A549 (cell line): Measurements from ENCODE around the gene WDSUB1. TPM values are rescaled to one million over a fixed set of nuclear protein-coding genes. Genes with fewer than 3 reads are reported as not detected.

Source experiments
- ATAC-seq, 2 experiments: fragments of 200-7000 bp in 1 of 2; fragments of >200 bp in 1 of 2; cut with Nextera tagmentation in 1 of 2; cut with Tn5 transposase in 1 of 2; 3 replicates each; pipeline versions ENCODE4 v1.8.0 to v1.9.1; 2018 to 2020; ENCODE audit warnings: mild to moderate bottlenecking in 1 of 2, moderate library complexity in 1 of 2
- CTCF ChIA-PET: fragments of 300-600 bp; sonication (Branson Sonifier 250); formaldehyde crosslinking; extraction: SDS; loops from one replicate; lab custom pipeline; 2021; ENCODE audit warnings: antibody characterized with exemption, inconsistent platforms; lab: Yijun Ruan, JAX
- POLR2A ChIA-PET: fragments of 350-600 bp; formaldehyde crosslinking; extraction: SDS; loops from one replicate; lab custom pipeline; 2021; ENCODE audit warnings: antibody characterized with exemption, inconsistent platforms; lab: Yijun Ruan, JAX
- DNase-seq, 2 experiments: peaks; one replicate each; pipeline versions ENCODE4 v3.0.0 to v3.0.0-alpha.2; 2011 to 2016; ENCODE audit warnings: low read depth in 1 of 2, low spot score in 1 of 2
- FAIRE-seq: peaks from 2 replicates; lab custom pipeline; 2011; peaks lifted over from hg19 to GRCh38; lab: Jason Lieb, UNC
- H3K27ac ChIP-seq, 2 experiments: fragments of >200 bp; sonication (Bioruptor Twin); formaldehyde crosslinking; 3 replicates each; pipeline ENCODE4 v1.5.1; 2016 to 2017
- H3K4me1 ChIP-seq: fragments of >200 bp; sonication (Bioruptor Twin); formaldehyde crosslinking; 3 replicates; pipeline ENCODE4 v1.6.1; 2016
- H3K4me2 ChIP-seq: fragments of >200 bp; sonication (Bioruptor Twin); formaldehyde crosslinking; 3 replicates; pipeline ENCODE4 v1.6.1; 2016
- H3K4me3 ChIP-seq: fragments of >200 bp; sonication (Bioruptor Twin); formaldehyde crosslinking; 3 replicates; pipeline ENCODE4 v1.5.1; 2016
- H3K9me3 ChIP-seq: fragments of >200 bp; sonication (Bioruptor Twin); formaldehyde crosslinking; 3 replicates; pipeline ENCODE4 v1.6.1; 2016
- CHD4 ChIP-seq: fragments of 200-600 bp; sonication (generic); IDR thresholded peaks from 2 replicates; pipeline ENCODE4 v1.6.1; 2016; ENCODE audit warnings: antibody characterized with exemption, mild to moderate bottlenecking, borderline replicate concordance
- CTCF ChIP-seq: fragments of >200 bp; sonication (Bioruptor Twin); formaldehyde crosslinking; IDR thresholded peaks from 3 replicates; pipeline ENCODE4 v1.5.1; 2016
- E2F6 ChIP-seq: IDR thresholded peaks from 2 replicates; pipeline ENCODE4 v1.6.1; 2012; ENCODE audit warnings: low read depth, borderline replicate concordance
- EHF ChIP-seq: fragments of 250-450 bp; sonication (Bioruptor Pico); IDR thresholded peaks from 2 replicates; pipeline ENCODE4 v1.5.0; 2020; ENCODE audit warnings: mild to moderate bottlenecking
- ELK1 ChIP-seq: fragments of 150-350 bp; IDR thresholded peaks from 2 replicates; pipeline ENCODE4 v1.6.1; 2014; ENCODE audit warnings: low read depth, mild to moderate bottlenecking, low read length
- EP300 ChIP-seq, 2 experiments: fragments of >200 bp; sonication (Bioruptor Twin); formaldehyde crosslinking; IDR thresholded peaks; 2 replicates in 1 of 2; 3 replicates in 1 of 2; pipeline ENCODE4 v1.6.1; 2016 to 2017
- ESRRA ChIP-seq: fragments of 150-350 bp; IDR thresholded peaks from 2 replicates; pipeline ENCODE4 v1.6.1; 2014; ENCODE audit warnings: mild to moderate bottlenecking, low read length, borderline replicate concordance
- HDAC2 ChIP-seq: fragments of 200-600 bp; sonication (generic); IDR thresholded peaks from 2 replicates; pipeline ENCODE4 v1.6.1; 2016
- HES2 ChIP-seq: fragments of >200 bp; sonication (Bioruptor Twin); formaldehyde crosslinking; IDR thresholded peaks from 2 replicates; pipeline ENCODE4 v1.6.1; 2016
- HEYL ChIP-seq: fragments of 250-450 bp; sonication (Bioruptor Pico); IDR thresholded peaks from 2 replicates; pipeline ENCODE4 v1.8.0; 2021; ENCODE audit warnings: mild to moderate bottlenecking, moderate library complexity
- HOXB13 ChIP-seq: fragments of 250-450 bp; sonication (Bioruptor Pico); IDR thresholded peaks from 2 replicates; pipeline ENCODE4 v1.5.0; 2020; ENCODE audit warnings: low read depth, mild to moderate bottlenecking, moderate library complexity
- HOXB5 ChIP-seq: fragments of 250-450 bp; sonication (Bioruptor Pico); IDR thresholded peaks from 2 replicates; pipeline ENCODE4 v1.5.0; 2020; ENCODE audit warnings: mild to moderate bottlenecking, moderate library complexity
- MAX ChIP-seq: IDR thresholded peaks from 2 replicates; pipeline ENCODE4 v1.6.1; 2012
- NFE2L2 ChIP-seq: fragments of 150-350 bp; conservative IDR thresholded peaks from 2 replicates; pipeline ENCODE4 v1.6.1; 2014; ENCODE audit warnings: low read length
- NPAS2 ChIP-seq: fragments of 250-450 bp; sonication (Bioruptor Pico); IDR thresholded peaks from 2 replicates; pipeline ENCODE4 v1.8.0; 2022; ENCODE audit warnings: mild to moderate bottlenecking, moderate library complexity, borderline replicate concordance
- NR3C1 ChIP-seq: fragments of >200 bp; sonication (Bioruptor Twin); formaldehyde crosslinking; IDR thresholded peaks from 3 replicates; pipeline ENCODE4 v1.6.1; 2017
- PBX3 ChIP-seq: IDR thresholded peaks from 2 replicates; pipeline ENCODE4 v1.6.1; 2012
- PHF8 ChIP-seq: fragments of 200-600 bp; sonication (generic); IDR thresholded peaks from 2 replicates; pipeline ENCODE4 v1.6.1; 2016; ENCODE audit warnings: low read depth, mild to moderate bottlenecking, antibody characterized with exemption, moderate library complexity, borderline replicate concordance
- POLR2AphosphoS2 ChIP-seq: conservative IDR thresholded peaks from 2 replicates; pipeline ENCODE4 v1.6.1; 2012; ENCODE audit warnings: low read length, improper control_type of control experiment, inconsistent platforms
- TFCP2L1 ChIP-seq: fragments of 250-450 bp; sonication (Bioruptor Pico); IDR thresholded peaks from 2 replicates; pipeline ENCODE4 v1.5.0; 2021; ENCODE audit warnings: mild to moderate bottlenecking
- WGBS: methylation state at CpG from one replicate; pipeline ENCODE4 v1.1.6; 2017; ENCODE audit errors: missing lambda C conversion rate; 5-methylcytosine and 5-hydroxymethylcytosine counted together
- polyA plus RNA-seq, 4 experiments: library from polyadenylated mRNA; depleted of rRNA in 3 of 4; stranded (reverse); fragments of >200 nt; fragmentation: RNase III in 1 of 4; extraction: RNeasy Plus Mini Kit Qiagen cat#74134 plus additional on column Dnase treatment in 1 of 4; gene quantifications; 2 replicates in 3 of 4; 3 replicates in 1 of 4; pipeline ENCODE4 v1.2.3, GENCODE V29; 2011 to 2017

Gene WDSUB1
- polyA plus RNA-seq, 2 of the 4 experiments (the other 2 are of a cell fraction), result 9.1 to 11.7 TPM

GRCh38 chr2:159232456-159233170 is 53.9 kb downstream of the WDSUB1 start:
- no peak overlapping the region for H3K4me3 ChIP-seq
- DNase-seq, result no peak
- 33% methylated on average over 3 of the region's 3 CpGs for WGBS
- H3K4me2 ChIP-seq, result no peak overlapping the region
- no peak for ATAC-seq
- H3K27ac ChIP-seq, result no peak overlapping the region
- CTCF ChIA-PET, result no interaction called here
- TF ChIP-seq NFE2L2 (no peak), NPAS2 (CRISPR knock-in tag) (no peak), HEYL (CRISPR knock-in tag) (no peak), HOXB13 (CRISPR knock-in tag) (no peak), PHF8 (no peak), EHF (CRISPR knock-in tag) (no peak), ESRRA (no peak), ELK1 (no peak), HES2 (no peak), EP300 (IDR thresholded peaks at IDR 0.05) (no peak), E2F6 (no peak), PBX3 (no peak), NR3C1 (no peak), HOXB5 (CRISPR knock-in tag) (no peak), POLR2AphosphoS2 (no peak)
- POLR2A ChIA-PET, result no interaction called here
- H3K9me3 ChIP-seq, result no peaks in the 10 kb centered on the region
- FAIRE-seq, result no peak
- no peaks in the 10 kb centered on the region for H3K4me1 ChIP-seq

GRCh38 chr2:159230145-159230877 is 56.2 kb downstream of the WDSUB1 start:
- ChIA-PET POLR2A (no interaction called here), CTCF (interaction anchor here (1.3 kb wide), 1 partner anchor 10 kb away, joined by 3 read pairs; no protein-coding TSS in a partner anchor)
- Histone ChIP-seq H3K4me2 (no peak overlapping the region), H3K4me1 (peaks cover 8% of the 10 kb centered on the region), H3K4me3 (no peak overlapping the region), H3K9me3 (no peaks in the 10 kb centered on the region), H3K27ac (no peak overlapping the region)
- DNase-seq (no peak), FAIRE-seq (no peak), ATAC-seq (no peak)
- TF ChIP-seq CHD4 (no peak), MAX (no peak), TFCP2L1 (CRISPR knock-in tag) (no peak), PBX3 (no peak), CTCF (no peak), HDAC2 (no peak), POLR2AphosphoS2 (no peak)
- 91% methylated on average over 18 of the region's 19 CpGs for WGBS
